ENCODE results near the gene FNBP1.

DNA sequence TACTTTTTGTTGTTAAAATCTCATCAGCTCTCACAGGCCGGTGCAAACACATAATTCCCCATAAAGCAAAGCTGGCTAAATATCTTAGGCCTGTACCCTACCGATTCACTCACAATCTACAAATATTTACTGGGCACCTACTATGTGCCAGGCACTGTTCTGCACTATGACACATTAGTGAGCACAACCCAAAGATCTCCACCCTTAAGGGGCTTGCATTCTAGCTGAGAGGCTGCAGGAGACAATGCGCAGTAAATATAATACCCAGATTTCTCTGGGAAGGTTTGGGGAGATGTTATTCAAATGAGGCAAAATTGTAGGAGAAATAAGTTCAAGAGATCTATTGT, 53.7 kb downstream of the FNBP1 start:
- TF ChIP-seq EZH2 (IDR thresholded peaks at IDR 0.05) (no peak), POLR2AphosphoS5 (IDR thresholded peaks at IDR 0.05; ENCODE audit: borderline replicate concordance, low read depth, low read length) (no peak)

Measured in SK-N-MC (cell line).